Testis (tissue), 2 donors: Measurements from ENCODE around the gene TMEM40.
"Not testable (repeated sequence)": the region's sequence is repeated elsewhere in the genome, so short reads cannot be mapped to it uniquely, and the experiment has no call there.

Source experiments
- POLR2A ChIP-seq: fragments of 450-650 bp; IDR thresholded peaks from one replicate; pipeline ENCODE4 v1.6.1; 2017; ENCODE audit warnings: antibody characterized with exemption, mild to moderate bottlenecking, moderate library complexity
- TF ChIP-seq, protein P1 (sequence below), 3 experiments: fragments of 450-650 bp in 2 of 3; fragments of 200-600 bp in 1 of 3; sonication (generic) in 1 of 3; IDR thresholded peaks; one replicate each; pipeline ENCODE4 v1.5.1; 2016 to 2019; ENCODE audit warnings: antibody characterized with exemption in 3 of 3, mild to moderate bottlenecking in 2 of 3, moderate library complexity in 1 of 3

- TF ChIP-seq, protein P1, sequence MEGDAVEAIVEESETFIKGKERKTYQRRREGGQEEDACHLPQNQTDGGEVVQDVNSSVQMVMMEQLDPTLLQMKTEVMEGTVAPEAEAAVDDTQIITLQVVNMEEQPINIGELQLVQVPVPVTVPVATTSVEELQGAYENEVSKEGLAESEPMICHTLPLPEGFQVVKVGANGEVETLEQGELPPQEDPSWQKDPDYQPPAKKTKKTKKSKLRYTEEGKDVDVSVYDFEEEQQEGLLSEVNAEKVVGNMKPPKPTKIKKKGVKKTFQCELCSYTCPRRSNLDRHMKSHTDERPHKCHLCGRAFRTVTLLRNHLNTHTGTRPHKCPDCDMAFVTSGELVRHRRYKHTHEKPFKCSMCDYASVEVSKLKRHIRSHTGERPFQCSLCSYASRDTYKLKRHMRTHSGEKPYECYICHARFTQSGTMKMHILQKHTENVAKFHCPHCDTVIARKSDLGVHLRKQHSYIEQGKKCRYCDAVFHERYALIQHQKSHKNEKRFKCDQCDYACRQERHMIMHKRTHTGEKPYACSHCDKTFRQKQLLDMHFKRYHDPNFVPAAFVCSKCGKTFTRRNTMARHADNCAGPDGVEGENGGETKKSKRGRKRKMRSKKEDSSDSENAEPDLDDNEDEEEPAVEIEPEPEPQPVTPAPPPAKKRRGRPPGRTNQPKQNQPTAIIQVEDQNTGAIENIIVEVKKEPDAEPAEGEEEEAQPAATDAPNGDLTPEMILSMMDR (IDR thresholded peaks at IDR 0.05) = not testable (repeated sequence)
- not testable (repeated sequence) for TF ChIP-seq POLR2A
Measured at GRCh38 chr3:12701601-12702000, 57.5 kb downstream of the TMEM40 start.
